Sigmoid colon (tissue), 7 donors: Measurements from ENCODE around the gene CHAT. TPM values are rescaled to one million over a fixed set of nuclear protein-coding genes. Genes with fewer than 3 reads are reported as not detected.

Experiments used
- DNase-seq: peaks from one replicate; pipeline ENCODE4 v3.0.0-alpha.2; 2019
- H3K27ac ChIP-seq, 4 donors: fragments of 200-600 bp; sonication (generic); one replicate each; pipeline ENCODE4 v1.5.1; 2016 to 2019; ENCODE audit warnings: mild to moderate bottlenecking in 1 of 4
- H3K27me3 ChIP-seq, 3 donors: fragments of 200-600 bp; sonication (generic); one replicate each; pipeline ENCODE4 v1.5.1; 2019; ENCODE audit warnings: mild to moderate bottlenecking in 1 of 3
- H3K36me3 ChIP-seq, 4 donors: fragments of 200-600 bp; sonication (generic); one replicate each; pipeline ENCODE4 v1.5.1; 2016 to 2019
- H3K4me1 ChIP-seq, 4 donors: fragments of 200-600 bp; sonication (generic); one replicate each; pipeline ENCODE4 v1.5.1; 2017 to 2019
- H3K4me3 ChIP-seq, 4 donors: fragments of 200-600 bp; sonication (generic); one replicate each; pipeline ENCODE4 v1.5.1; 2017 to 2019; ENCODE audit warnings: mild to moderate bottlenecking in 2 of 4, moderate library complexity in 1 of 4
- H3K9me3 ChIP-seq, 4 donors: fragments of 200-600 bp in 3 of 4; sonication (generic) in 3 of 4; one replicate each; pipeline versions ENCODE4 v1.5.1 to v1.6.1; 2013 to 2019
- CTCF ChIP-seq, 4 experiments: fragments of 450-650 bp in 3 of 4; fragments of 200-600 bp in 1 of 4; IDR thresholded peaks; one replicate each; pipeline ENCODE4 v1.5.1; 2016 to 2019; ENCODE audit warnings: antibody characterized with exemption in 4 of 4, mild to moderate bottlenecking in 3 of 4, moderate library complexity in 2 of 4
- EP300 ChIP-seq, 4 donors: sonication (generic); formaldehyde crosslinking; IDR thresholded peaks; one replicate each; pipeline ENCODE4 v1.6.1; 2017; ENCODE audit warnings: antibody characterized with exemption in 4 of 4
- POLR2A ChIP-seq, 2 donors: fragments of 450-650 bp; IDR thresholded peaks; one replicate each; pipeline ENCODE4 v1.6.1; 2016; ENCODE audit warnings: antibody characterized with exemption in 2 of 2, mild to moderate bottlenecking in 2 of 2, moderate library complexity in 2 of 2
- POLR2AphosphoS5 ChIP-seq, 4 donors: sonication (generic); formaldehyde crosslinking; IDR thresholded peaks; one replicate each; pipeline ENCODE4 v1.6.1; 2017; ENCODE audit warnings: antibody characterized with exemption in 4 of 4
- WGBS, 2 donors: extraction: QIAGEN DNeasy Blood & Tissue Kit; methylation state at CpG; one replicate each; pipeline ENCODE4 v1.1.7; 2013; 5-methylcytosine and 5-hydroxymethylcytosine counted together
- intact Hi-C: fragments of 100-400 bp; cut with DNase I; formaldehyde crosslinking; loops from one replicate; pipeline ENCODE4 v1.15.1; 2023
- polyA plus RNA-seq, 3 donors: library from polyadenylated mRNA; stranded (reverse); fragments of 200-250 nt; gene quantifications; one replicate each; pipeline ENCODE4 v1.2.3, GENCODE V29; 2013
- total RNA-seq, 4 donors: library from RNA; depleted of rRNA; stranded (reverse); fragments of >200 nt; gene quantifications; one replicate each; pipeline ENCODE4 v1.1.0, GENCODE V29; 2016
- donor health status: healthy with polysubstance abuse.
- donor health status: Bipolar disorder and iron deficiency.
- donor health status: healthy.

The CHAT gene
- total and polyA plus RNA-seq, 7 donors = 0.41 to 0.57 TPM; not detected in 5

DNA sequence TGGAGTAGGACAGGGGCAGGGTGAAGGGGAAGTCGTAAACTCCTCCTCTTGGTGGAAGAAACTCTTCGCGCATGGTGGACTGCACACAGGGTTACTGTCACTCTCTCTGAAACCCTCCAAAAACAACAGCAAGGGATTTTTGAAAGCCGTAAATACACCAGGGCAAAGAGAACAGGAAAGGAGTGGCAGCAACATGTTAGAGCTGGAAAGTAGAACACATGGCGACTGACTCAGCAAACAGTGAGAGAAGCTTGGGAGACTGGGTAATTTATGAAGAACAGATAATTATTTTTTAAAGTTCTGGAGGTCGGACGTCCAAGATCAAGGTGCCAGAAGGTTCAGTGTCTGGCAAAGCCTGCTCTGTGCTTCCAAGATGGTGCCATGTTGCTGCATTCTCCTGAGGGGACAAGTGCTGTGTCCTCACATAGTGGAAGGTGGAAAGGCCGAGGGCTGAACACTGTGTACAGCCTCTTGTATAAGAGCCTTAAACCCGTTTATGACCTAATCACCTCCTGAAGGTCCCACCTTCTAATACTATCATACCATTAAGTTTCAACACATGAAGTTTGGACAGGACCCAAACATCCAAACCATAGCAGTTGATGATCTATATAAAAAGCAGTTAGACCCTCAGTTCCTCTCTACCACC, 43.1 kb downstream of the CHAT start:
- whole genome bisulfite sequencing, 2 donors = 79 to 83% methylated on average over 9 of the region's 9 CpGs
- intact Hi-C loops = no loop called here

DNA sequence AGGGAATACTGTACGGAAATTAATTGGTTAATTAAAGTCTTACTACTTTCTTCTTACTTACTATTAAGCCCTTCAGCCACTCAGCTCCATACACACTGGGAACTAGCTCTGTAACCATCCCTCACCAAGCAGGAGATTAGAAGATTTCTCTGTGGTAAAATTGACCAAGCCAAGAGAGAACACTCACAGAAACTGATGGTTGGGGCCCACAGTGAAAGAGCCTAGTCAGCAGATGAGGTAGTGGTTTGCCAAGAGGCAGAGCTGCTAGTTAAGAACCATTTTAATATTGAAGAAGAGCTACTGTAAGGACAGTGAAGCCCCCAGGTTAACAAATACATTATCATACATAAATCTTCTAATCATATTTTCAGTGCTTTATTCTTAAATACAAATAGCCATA, 43.8 kb downstream of the CHAT start:
- no peaks in the 10 kb centered on the region for H3K4me1 ChIP-seq
- DNase-seq = no peak
- H3K4me3 ChIP-seq = no peak overlapping the region
- intact Hi-C loops = no loop called here
- H3K36me3 ChIP-seq = no peaks in the 10 kb centered on the region
- no peaks in the 10 kb centered on the region for H3K9me3 ChIP-seq
- H3K27me3 ChIP-seq = peaks cover 0 to 8% (median 0%) of the 10 kb centered on the region in 3 donors
- TF ChIP-seq CTCF (IDR thresholded peaks at IDR 0.05) (no peak), POLR2A (IDR thresholded peaks at IDR 0.05) (no peak), POLR2AphosphoS5 (IDR thresholded peaks at IDR 0.05) (no peak), EP300 (IDR thresholded peaks at IDR 0.05) (no peak)
- no peak overlapping the region for H3K27ac ChIP-seq
- WGBS, 2 donors = 83 to 89% methylated on average over 1 of the region's 1 CpG

More for the DNA sequence above, 43.1 kb downstream of the CHAT start:
- H3K36me3 ChIP-seq = no peaks in the 10 kb centered on the region
- H3K4me3 ChIP-seq = no peak overlapping the region
- TF ChIP-seq POLR2A (IDR thresholded peaks at IDR 0.05) (no peak), EP300 (IDR thresholded peaks at IDR 0.05) (no peak), POLR2AphosphoS5 (IDR thresholded peaks at IDR 0.05) (no peak), CTCF (IDR thresholded peaks at IDR 0.05) (no peak)
- H3K9me3 ChIP-seq = no peaks in the 10 kb centered on the region
- peaks cover 0 to 8% (median 0%) of the 10 kb centered on the region in 3 donors for H3K27me3 ChIP-seq
- H3K27ac ChIP-seq = no peak overlapping the region
- H3K4me1 ChIP-seq = no peaks in the 10 kb centered on the region
- DNase-seq = no peak

- Histone ChIP-seq H3K9me3 (no peaks in the 10 kb centered on the region), H3K36me3 (no peaks in the 10 kb centered on the region), H3K4me3 (no peak overlapping the region), H3K4me1 (no peaks in the 10 kb centered on the region), H3K27me3 (no peaks in the 10 kb centered on the region), H3K27ac (no peak overlapping the region)
- WGBS, 2 donors = 31 to 55% methylated on average over 8 of the region's 8 CpGs
- no peak for TF ChIP-seq POLR2A (IDR thresholded peaks at IDR 0.05)
- no peak for DNase-seq
- intact Hi-C loops = no loop called here
Observed at GRCh38 chr10:49661140-49661856, 47.5 kb downstream of the CHAT start.

DNA sequence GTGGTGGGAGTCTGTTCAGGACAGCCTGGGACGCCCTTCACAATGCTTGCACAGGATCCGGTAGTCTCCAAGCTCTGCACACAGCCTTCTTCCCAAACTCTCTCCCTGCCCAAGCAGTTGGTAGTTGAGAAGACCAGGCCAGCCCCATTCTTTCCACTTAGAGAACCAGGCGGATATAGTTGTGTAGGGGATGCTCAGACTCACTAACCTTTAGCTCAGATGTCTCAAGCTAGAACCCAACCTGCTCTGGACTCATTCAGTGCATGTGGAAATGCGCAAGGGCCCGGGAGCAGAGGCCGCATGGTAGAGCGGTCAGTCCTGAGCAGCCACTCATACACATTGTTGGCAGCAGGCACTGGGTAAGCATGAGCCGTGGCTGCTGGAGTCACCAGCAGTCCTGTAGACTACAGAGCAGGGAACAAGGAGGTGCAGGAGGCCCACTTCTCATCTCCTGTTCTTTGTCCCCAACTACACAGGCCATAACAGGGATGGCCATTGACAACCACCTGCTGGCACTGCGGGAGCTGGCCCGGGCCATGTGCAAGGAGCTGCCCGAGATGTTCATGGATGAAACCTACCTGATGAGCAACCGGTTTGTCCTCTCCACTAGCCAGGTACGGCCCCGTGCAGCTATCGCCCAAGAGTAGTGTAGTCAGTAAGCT, 48.5 kb downstream of the CHAT start:
- WGBS, 2 donors = 88 to 89% methylated on average over 15 of the region's 15 CpGs
- Histone ChIP-seq H3K4me3 (no peak overlapping the region), H3K36me3 (no peaks in the 10 kb centered on the region), H3K9me3 (no peaks in the 10 kb centered on the region), H3K4me1 (no peaks in the 10 kb centered on the region), H3K27me3 (no peaks in the 10 kb centered on the region), H3K27ac (no peak overlapping the region)
- intact Hi-C loops = no loop called here
- no peak for TF ChIP-seq POLR2AphosphoS5 (IDR thresholded peaks at IDR 0.05)
- TF ChIP-seq POLR2A (IDR thresholded peaks at IDR 0.05) = no peak
- no peak for TF ChIP-seq EP300 (IDR thresholded peaks at IDR 0.05)
- TF ChIP-seq CTCF (IDR thresholded peaks at IDR 0.05) = no peak
- DNase-seq = no peak

- WGBS, 2 donors = 62 to 66% methylated on average over 6 of the region's 6 CpGs
- TF ChIP-seq EP300 (IDR thresholded peaks at IDR 0.05) (no peak), POLR2AphosphoS5 (IDR thresholded peaks at IDR 0.05) (no peak), POLR2A (IDR thresholded peaks at IDR 0.05) (no peak)
- H3K36me3 ChIP-seq = no peaks in the 10 kb centered on the region
- H3K27me3 ChIP-seq = no peaks in the 10 kb centered on the region
- intact Hi-C loops = no loop called here
- no peaks in the 10 kb centered on the region for H3K4me1 ChIP-seq
- H3K4me3 ChIP-seq = no peak overlapping the region
- no peak overlapping the region for H3K27ac ChIP-seq
- DNase-seq = no peak
- H3K9me3 ChIP-seq = no peaks in the 10 kb centered on the region
Observed at GRCh38 chr10:49663596-49663995, 49.8 kb downstream of the CHAT start.
